GM18520 (cell line): ENCODE data around the gene SECTM1.
"Not testable (repeated sequence)": the region's sequence is repeated elsewhere in the genome, so short reads cannot be mapped to it uniquely, and the experiment has no call there.

ENCODE experiments used
- ATAC-seq: cut with Tn5 transposase; IDR thresholded peaks from one replicate; pipeline ENCODE4 v1.9.1; 2021; ENCODE audit not compliant: unreplicated experiment

The SECTM1 gene

GRCh38 chr17:82333279-82334171 is at the start of gene SECTM1:
SECTM1 (minus strand) TSS chr17:82333766; CDS start chr17:82327240, 6,526 bp downstream.
- no peak for ATAC-seq

GRCh38 chr17:82382933-82383255 is 49.3 kb upstream of the SECTM1 start:
- no peak for ATAC-seq

- ATAC-seq = not testable (repeated sequence)
Measured at GRCh38 chr17:82382220-82382932, 48.8 kb upstream of the SECTM1 start.

- ATAC-seq = not testable (repeated sequence)
Measured at GRCh38 chr17:82381703-82382009, 48.1 kb upstream of the SECTM1 start.

- ATAC-seq = no peak
Measured at GRCh38 chr17:82380860-82381702, 47.5 kb upstream of the SECTM1 start.

GRCh38 chr17:82378741-82379021 is 45.1 kb upstream of the SECTM1 start:
- ATAC-seq = no peak

GRCh38 chr17:82377924-82378740 is 44.6 kb upstream of the SECTM1 start:
- no peak for ATAC-seq

- ATAC-seq = not testable (repeated sequence)
Measured at GRCh38 chr17:82377294-82377693, 43.7 kb upstream of the SECTM1 start.

GRCh38 chr17:82376042-82376730 is 42.6 kb upstream of the SECTM1 start:
- ATAC-seq = no peak

- ATAC-seq = no peak
Measured at GRCh38 chr17:82375359-82376041, 41.9 kb upstream of the SECTM1 start.

GRCh38 chr17:82374626-82375331 is 41.2 kb upstream of the SECTM1 start:
- ATAC-seq = no peak

- no peak for ATAC-seq
Measured at GRCh38 chr17:82373731-82374625, 40.4 kb upstream of the SECTM1 start.

GRCh38 chr17:82373072-82373452 is 39.5 kb upstream of the SECTM1 start:
- not testable (repeated sequence) for ATAC-seq

- ATAC-seq = no peak
Measured at GRCh38 chr17:82372249-82373071, 38.9 kb upstream of the SECTM1 start.

- ATAC-seq = no peak
Measured at GRCh38 chr17:82371333-82372248, 38.0 kb upstream of the SECTM1 start, which contains the start of gene UTS2R. UTS2R (plus strand) TSS chr17:82371765; CDS start chr17:82374325, 2,560 bp downstream.
